SK-N-SH (cell line): Measurements from ENCODE around the gene MFAP3L. TPM values are rescaled to one million over a fixed set of nuclear protein-coding genes. Genes with fewer than 3 reads are reported as not detected.

ENCODE experiments used
- CTCF ChIA-PET: fragments of 300-600, 350-600 bp; formaldehyde crosslinking; extraction: SDS; loops from one replicate; lab custom pipeline; 2021; lab: Yijun Ruan, JAX
- POLR2A ChIA-PET: fragments of 350-600 bp; sonication (Branson Sonifier 250); formaldehyde crosslinking; extraction: SDS; loops from one replicate; lab custom pipeline; 2020; ENCODE audit warnings: antibody characterized with exemption, inconsistent platforms; lab: Yijun Ruan, JAX
- DNase-seq: peaks from one replicate; pipeline ENCODE4 v3.0.0; 2012
- H2AFZ ChIP-seq: fragments of 200-600 bp; sonication (generic); 2 replicates; pipeline ENCODE4 v1.8.1; 2016; ENCODE audit warnings: antibody characterized with exemption, mild to moderate bottlenecking, low read depth
- H3F3A ChIP-seq: fragments of 200-600 bp; sonication (generic); replicated peaks from 2 replicates; pipeline ENCODE3; 2016; ENCODE audit warnings: antibody characterized with exemption, mild to moderate bottlenecking; ENCODE audit not compliant: insufficient read depth
- H3K27ac ChIP-seq, 2 experiments: fragments of 200-500 bp in 1 of 2; fragments of 200-600 bp in 1 of 2; sonication (Bioruptor generic) in 1 of 2; sonication (generic), shearing (Covaris generic) in 1 of 2; 2 replicates each; pipeline versions ENCODE4 v1.5.1 to v1.6.1; 2014 to 2016; ENCODE audit warnings: low read depth in 2 of 2, inconsistent platforms in 1 of 2, low read length in 1 of 2, mild to moderate bottlenecking in 1 of 2, mixed read lengths in 1 of 2
- H3K27me3 ChIP-seq: fragments of 200-600 bp; sonication (generic), shearing (Covaris generic); 2 replicates; pipeline ENCODE4 v1.6.1; 2016; ENCODE audit warnings: mixed run types; ENCODE audit not compliant: insufficient read depth
- H3K36me3 ChIP-seq, 2 experiments: fragments of 200-500 bp in 1 of 2; fragments of 200-600 bp in 1 of 2; sonication (Bioruptor generic) in 1 of 2; sonication (generic) in 1 of 2; replicated peaks in 1 of 2; 2 replicates each; pipeline versions ENCODE3 to v1.5.1; 2014 to 2016; ENCODE audit warnings: low read length in 1 of 2, mild to moderate bottlenecking in 1 of 2; ENCODE audit not compliant: insufficient read depth in 2 of 2, control insufficient read depth in 1 of 2
- H3K4me1 ChIP-seq, 2 experiments: fragments of 200-500 bp in 1 of 2; fragments of 200-600 bp in 1 of 2; sonication (Bioruptor generic) in 1 of 2; sonication (generic), shearing (Covaris generic) in 1 of 2; 2 replicates each; pipeline versions ENCODE4 v1.5.1 to v1.6.1; 2014 to 2016; ENCODE audit warnings: low read depth in 1 of 2, low read length in 1 of 2, mixed run types in 1 of 2; ENCODE audit not compliant: insufficient read depth in 2 of 2, control insufficient read depth in 1 of 2
- H3K4me2 ChIP-seq: fragments of 200-600 bp; sonication (generic), shearing (Covaris generic); 2 replicates; pipeline ENCODE4 v1.6.1; 2017; ENCODE audit warnings: mixed run types
- H3K4me3 ChIP-seq, 2 experiments: fragments of 200-500 bp in 1 of 2; fragments of 200-600 bp in 1 of 2; sonication (Bioruptor generic) in 1 of 2; sonication (generic), shearing (Covaris generic) in 1 of 2; 2 replicates each; pipeline versions ENCODE4 v1.5.1 to v1.8.1; 2014 to 2016; ENCODE audit warnings: low read depth in 2 of 2, inconsistent platforms in 1 of 2, low read length in 1 of 2, mild to moderate bottlenecking in 1 of 2, mixed read lengths in 1 of 2, moderate library complexity in 1 of 2
- H3K79me2 ChIP-seq: fragments of 200-600 bp; sonication (generic); 2 replicates; pipeline ENCODE4 v1.8.1; 2017; ENCODE audit warnings: mild to moderate bottlenecking; ENCODE audit not compliant: insufficient read depth
- H3K9ac ChIP-seq: fragments of 200-600 bp; sonication (generic); 2 replicates; pipeline ENCODE4 v1.6.1; 2017; ENCODE audit warnings: mixed run types
- H3K9me2 ChIP-seq: fragments of 200-600 bp; sonication (generic); 2 replicates; pipeline ENCODE4 v1.6.1; 2017; ENCODE audit warnings: mixed run types
- H3K9me3 ChIP-seq: fragments of 200-600 bp; sonication (generic); 2 replicates; pipeline ENCODE4 v1.6.1; 2017; ENCODE audit warnings: mixed run types, mild to moderate bottlenecking, moderate library complexity
- H4K20me1 ChIP-seq: fragments of 200-600 bp; sonication (generic); 2 replicates; pipeline ENCODE4 v1.6.1; 2017; ENCODE audit warnings: mild to moderate bottlenecking, mixed run types; ENCODE audit not compliant: insufficient read depth
- ELF1 ChIP-seq: IDR thresholded peaks from 2 replicates; pipeline ENCODE4 v1.4.0; 2012
- EP300 ChIP-seq, 2 experiments: IDR thresholded peaks; 2 replicates each; pipeline versions ENCODE4 v1.4.0 to v1.6.1; 2012; ENCODE audit warnings: borderline replicate concordance in 1 of 2, low read depth in 1 of 2, low read length in 1 of 2
- FOSL2 ChIP-seq: IDR thresholded peaks from 2 replicates; pipeline ENCODE4 v1.4.0; 2012; ENCODE audit warnings: low read depth, mild to moderate bottlenecking, moderate library complexity, borderline replicate concordance
- GATA2 ChIP-seq: sonication (generic); formaldehyde crosslinking; IDR thresholded peaks from 2 replicates; pipeline ENCODE4 v1.5.0; 2020; ENCODE audit warnings: mild to moderate bottlenecking, missing genetic modification reagents
- IRF3 ChIP-seq: fragments of 150-350 bp; IDR thresholded peaks from 2 replicates; pipeline ENCODE4 v1.6.1; 2016; ENCODE audit warnings: mild to moderate bottlenecking, low read depth, low read length
- MXI1 ChIP-seq: IDR thresholded peaks from 2 replicates; pipeline ENCODE4 v1.6.1; 2012; ENCODE audit warnings: mild to moderate bottlenecking, low read depth, low read length, improper control_type of control experiment
- RAD21 ChIP-seq: IDR thresholded peaks from 2 replicates; pipeline ENCODE4 v1.6.1; 2012; ENCODE audit warnings: mild to moderate bottlenecking, low read length
- REST ChIP-seq: IDR thresholded peaks from 2 replicates; pipeline ENCODE4 v1.6.1; 2012; ENCODE audit warnings: mild to moderate bottlenecking, low read depth, low read length, moderate library complexity
- SIN3A ChIP-seq: IDR thresholded peaks from 2 replicates; pipeline ENCODE4 v1.6.1; 2012; ENCODE audit warnings: low read depth, mild to moderate bottlenecking, low read length, moderate library complexity, borderline replicate concordance
- TAF1 ChIP-seq: IDR thresholded peaks from 2 replicates; pipeline ENCODE4 v1.6.1; 2012; ENCODE audit warnings: low read depth, mild to moderate bottlenecking, low read length, moderate library complexity, borderline replicate concordance
- YY1 ChIP-seq: IDR thresholded peaks from 2 replicates; pipeline ENCODE4 v1.4.0; 2012; ENCODE audit warnings: low read depth, mild to moderate bottlenecking
- WGBS: methylation state at CpG from one replicate; pipeline ENCODE4 v1.1.6; 2017; ENCODE audit warnings: low lambda C conversion rate; 5-methylcytosine and 5-hydroxymethylcytosine counted together
- polyA plus RNA-seq, 3 experiments: library from polyadenylated mRNA; depleted of rRNA; stranded (reverse); fragments of >200 nt; gene quantifications; 2 replicates each; pipeline ENCODE4 v1.2.3, GENCODE V29; 2012

MFAP3L gene
- polyA plus RNA-seq, 1 of the 3 experiments (the other 2 are of a cell fraction): 5.4 TPM

- peaks cover 0 to 8% of the 10 kb centered on the region in 2 experiments; a peak in 2 of 4 replicates for H3K4me1 ChIP-seq
- POLR2A ChIA-PET: no interaction called here
- DNase-seq: peak; percentile 52
- H3K4me3 ChIP-seq: no peak overlapping the region
- H3K4me2 ChIP-seq: no peak overlapping the region
- no peak overlapping the region for H3K9ac ChIP-seq
- H3K36me3 ChIP-seq: peaks cover 0 to 3% of the 10 kb centered on the region in 2 experiments
- peaks cover 16% of the 10 kb centered on the region for H3K79me2 ChIP-seq
- H3K9me2 ChIP-seq: no peaks in the 10 kb centered on the region
- H2AFZ ChIP-seq: no peak overlapping the region
- WGBS: 63% methylated on average over 5 of the region's 5 CpGs
- no peaks in the 10 kb centered on the region for H3K9me3 ChIP-seq
- TF ChIP-seq GATA2 (CRISPR knock-in tag) (peak; percentile 62), FOSL2 (no peak), EP300 (IDR thresholded peaks at IDR 0.05; ENCODE audit: borderline replicate concordance in 1 of 2, low read depth in 1 of 2, low read length in 1 of 2) (peak in 1 of 2 experiments; percentile 24; a peak in 1 of 4 replicates), REST (no peak), ELF1 (no peak), MXI1 (peak; percentile 41; the same call in 1 of the 2 replicates), TAF1 (no peak), YY1 (no peak)
- TF ChIP-seq, all 33 proteins: peak for 3
- Histone ChIP-seq H3F3A (peaks cover 7% of the 10 kb centered on the region), H4K20me1 (no peaks in the 10 kb centered on the region), H3K27me3 (no peaks in the 10 kb centered on the region), H3K27ac (peak overlapping the region in 1 of 2 experiments; percentile 34; a peak in 2 of 4 replicates)
- CTCF ChIA-PET: no interaction called here
Measured at GRCh38 chr4:170001745-170002267, 24.4 kb downstream of the MFAP3L start.

GRCh38 chr4:170001011-170001744, 25.0 kb downstream of the MFAP3L start:
- WGBS: 85% methylated on average over 3 of the region's 3 CpGs
- ChIA-PET CTCF (no interaction called here), POLR2A (no interaction called here)

More at GRCh38 chr4:170001011-170001744, 25.0 kb downstream of the MFAP3L start:
- TF ChIP-seq IRF3 (no peak), SIN3A (no peak), RAD21 (no peak)
- no peak overlapping the region for H3K4me2 ChIP-seq
- peaks cover 13% of the 10 kb centered on the region for H3K79me2 ChIP-seq
- H3K9ac ChIP-seq: no peak overlapping the region
- peaks cover 7% of the 10 kb centered on the region for H3F3A ChIP-seq
- H2AFZ ChIP-seq: no peak overlapping the region
- no peaks in the 10 kb centered on the region for H3K9me3 ChIP-seq
- H3K4me1 ChIP-seq: peaks cover 0 to 8% of the 10 kb centered on the region in 2 experiments; a peak in 2 of 4 replicates
- no peaks in the 10 kb centered on the region for H3K9me2 ChIP-seq
- H3K4me3 ChIP-seq: no peak overlapping the region
- H3K36me3 ChIP-seq: peaks cover 0 to 3% of the 10 kb centered on the region in 2 experiments
- no peak overlapping the region; a peak in 2 of 4 replicates for H3K27ac ChIP-seq
- DNase-seq: no peak
- no peaks in the 10 kb centered on the region for H4K20me1 ChIP-seq
- H3K27me3 ChIP-seq: no peaks in the 10 kb centered on the region
